Endothelial cell of umbilical vein (primary cell): ENCODE measurements around the gene BTAF1.

Experiments
- EZH2 ChIP-seq: IDR thresholded peaks from 2 replicates; pipeline ENCODE4 v1.6.1; 2012; ENCODE audit warnings: borderline replicate concordance, low read depth, mild to moderate bottlenecking, moderate library complexity, low read length, inconsistent platforms; ENCODE audit not compliant: severe bottlenecking
- FOS ChIP-seq: IDR thresholded peaks from 2 replicates; pipeline ENCODE4 v1.6.1; 2011; ENCODE audit warnings: mild to moderate bottlenecking, low read length, moderate library complexity, borderline replicate concordance; ENCODE audit not compliant: insufficient read depth
- GATA2 ChIP-seq: IDR thresholded peaks from 2 replicates; pipeline ENCODE4 v1.7.0; 2011; ENCODE audit warnings: low read depth, mild to moderate bottlenecking, moderate library complexity, mixed read lengths, low read length; ENCODE audit not compliant: insufficient read length, insufficient read depth
- POLR2A ChIP-seq: IDR thresholded peaks from 2 replicates; pipeline ENCODE4 v1.6.1; 2012; ENCODE audit warnings: low read depth, mild to moderate bottlenecking, control low read depth, low read length
- POLR2AphosphoS5 ChIP-seq: IDR thresholded peaks from 2 replicates; pipeline ENCODE4 v1.6.1; 2012; ENCODE audit warnings: low read depth, mild to moderate bottlenecking, control low read depth, low read length, moderate library complexity; ENCODE audit not compliant: insufficient read depth
- TF ChIP-seq, protein P1 (sequence below), 2 donors: IDR thresholded peaks; 1 replicate in 1 of 2; 2 replicates in 1 of 2; pipeline ENCODE4 v1.5.1; 2011; ENCODE audit warnings: low read length in 2 of 2, mild to moderate bottlenecking in 2 of 2, moderate library complexity in 2 of 2, control low read depth in 1 of 2, inconsistent platforms in 1 of 2, low read depth in 1 of 2; ENCODE audit not compliant: insufficient read depth in 1 of 2; ENCODE audit errors: extremely low read depth in 1 of 2
- TF ChIP-seq, protein P2 (sequence below): IDR thresholded peaks from 2 replicates; pipeline ENCODE4 v1.6.1; 2011; ENCODE audit not compliant: insufficient read depth, insufficient read length

DNA sequence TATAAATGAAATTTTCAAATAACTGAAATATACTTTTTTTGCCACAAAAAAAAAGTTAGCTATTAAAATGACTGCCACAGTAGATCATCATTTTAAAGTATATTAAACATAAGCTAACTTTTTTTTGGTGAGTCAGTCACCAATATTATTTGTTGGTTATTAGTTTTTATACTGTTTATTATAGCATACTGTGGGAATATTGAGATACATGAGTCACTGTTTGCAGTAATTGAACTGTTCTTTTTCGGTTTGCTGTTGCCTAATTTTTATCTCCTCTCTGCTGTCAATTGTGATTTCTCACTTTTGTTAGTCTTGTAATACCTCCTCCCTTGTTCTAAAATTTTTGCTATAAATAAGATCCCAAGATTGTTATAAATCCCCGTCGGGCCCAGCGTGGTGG, 45.7 kb downstream of the BTAF1 start:
- TF ChIP-seq, protein P1, sequence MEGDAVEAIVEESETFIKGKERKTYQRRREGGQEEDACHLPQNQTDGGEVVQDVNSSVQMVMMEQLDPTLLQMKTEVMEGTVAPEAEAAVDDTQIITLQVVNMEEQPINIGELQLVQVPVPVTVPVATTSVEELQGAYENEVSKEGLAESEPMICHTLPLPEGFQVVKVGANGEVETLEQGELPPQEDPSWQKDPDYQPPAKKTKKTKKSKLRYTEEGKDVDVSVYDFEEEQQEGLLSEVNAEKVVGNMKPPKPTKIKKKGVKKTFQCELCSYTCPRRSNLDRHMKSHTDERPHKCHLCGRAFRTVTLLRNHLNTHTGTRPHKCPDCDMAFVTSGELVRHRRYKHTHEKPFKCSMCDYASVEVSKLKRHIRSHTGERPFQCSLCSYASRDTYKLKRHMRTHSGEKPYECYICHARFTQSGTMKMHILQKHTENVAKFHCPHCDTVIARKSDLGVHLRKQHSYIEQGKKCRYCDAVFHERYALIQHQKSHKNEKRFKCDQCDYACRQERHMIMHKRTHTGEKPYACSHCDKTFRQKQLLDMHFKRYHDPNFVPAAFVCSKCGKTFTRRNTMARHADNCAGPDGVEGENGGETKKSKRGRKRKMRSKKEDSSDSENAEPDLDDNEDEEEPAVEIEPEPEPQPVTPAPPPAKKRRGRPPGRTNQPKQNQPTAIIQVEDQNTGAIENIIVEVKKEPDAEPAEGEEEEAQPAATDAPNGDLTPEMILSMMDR (IDR thresholded peaks at IDR 0.05; ENCODE audit: extremely low read depth in 1 of 2, insufficient read depth in 1 of 2, low read depth in 1 of 2, low read length in 2 of 2) = no peak
- TF ChIP-seq POLR2A = no peak
- TF ChIP-seq FOS = no peak
- no peak for TF ChIP-seq GATA2
- TF ChIP-seq POLR2AphosphoS5 = no peak
- TF ChIP-seq, protein P2, sequence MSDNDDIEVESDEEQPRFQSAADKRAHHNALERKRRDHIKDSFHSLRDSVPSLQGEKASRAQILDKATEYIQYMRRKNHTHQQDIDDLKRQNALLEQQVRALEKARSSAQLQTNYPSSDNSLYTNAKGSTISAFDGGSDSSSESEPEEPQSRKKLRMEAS = no peak
- TF ChIP-seq EZH2 = no peak
